ENCODE results near the gene RNF186. TPM values are rescaled to one million over a fixed set of nuclear protein-coding genes. Genes with fewer than 3 reads are reported as not detected.

The RNF186 gene
- total RNA-seq, 4 donors from 2014 or later = 2.5 to 19.0 (median 10.4) TPM

GRCh38 chr1:19846338-19846737, 31.3 kb upstream of the RNF186 start:
- H3K9me3 ChIP-seq = no peaks in the 10 kb centered on the region
- no peak overlapping the region for H3K27ac ChIP-seq
- H3K36me3 ChIP-seq = no peaks in the 10 kb centered on the region
- no peaks in the 10 kb centered on the region for H3K27me3 ChIP-seq
- H3K4me1 ChIP-seq = no peaks in the 10 kb centered on the region
- H3K4me3 ChIP-seq = no peak overlapping the region
- TF ChIP-seq POLR2A (IDR thresholded peaks at IDR 0.05) = no peak
- TF ChIP-seq, protein P1, sequence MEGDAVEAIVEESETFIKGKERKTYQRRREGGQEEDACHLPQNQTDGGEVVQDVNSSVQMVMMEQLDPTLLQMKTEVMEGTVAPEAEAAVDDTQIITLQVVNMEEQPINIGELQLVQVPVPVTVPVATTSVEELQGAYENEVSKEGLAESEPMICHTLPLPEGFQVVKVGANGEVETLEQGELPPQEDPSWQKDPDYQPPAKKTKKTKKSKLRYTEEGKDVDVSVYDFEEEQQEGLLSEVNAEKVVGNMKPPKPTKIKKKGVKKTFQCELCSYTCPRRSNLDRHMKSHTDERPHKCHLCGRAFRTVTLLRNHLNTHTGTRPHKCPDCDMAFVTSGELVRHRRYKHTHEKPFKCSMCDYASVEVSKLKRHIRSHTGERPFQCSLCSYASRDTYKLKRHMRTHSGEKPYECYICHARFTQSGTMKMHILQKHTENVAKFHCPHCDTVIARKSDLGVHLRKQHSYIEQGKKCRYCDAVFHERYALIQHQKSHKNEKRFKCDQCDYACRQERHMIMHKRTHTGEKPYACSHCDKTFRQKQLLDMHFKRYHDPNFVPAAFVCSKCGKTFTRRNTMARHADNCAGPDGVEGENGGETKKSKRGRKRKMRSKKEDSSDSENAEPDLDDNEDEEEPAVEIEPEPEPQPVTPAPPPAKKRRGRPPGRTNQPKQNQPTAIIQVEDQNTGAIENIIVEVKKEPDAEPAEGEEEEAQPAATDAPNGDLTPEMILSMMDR (IDR thresholded peaks at IDR 0.05) = no peak
- DNase-seq = no peak

DNA sequence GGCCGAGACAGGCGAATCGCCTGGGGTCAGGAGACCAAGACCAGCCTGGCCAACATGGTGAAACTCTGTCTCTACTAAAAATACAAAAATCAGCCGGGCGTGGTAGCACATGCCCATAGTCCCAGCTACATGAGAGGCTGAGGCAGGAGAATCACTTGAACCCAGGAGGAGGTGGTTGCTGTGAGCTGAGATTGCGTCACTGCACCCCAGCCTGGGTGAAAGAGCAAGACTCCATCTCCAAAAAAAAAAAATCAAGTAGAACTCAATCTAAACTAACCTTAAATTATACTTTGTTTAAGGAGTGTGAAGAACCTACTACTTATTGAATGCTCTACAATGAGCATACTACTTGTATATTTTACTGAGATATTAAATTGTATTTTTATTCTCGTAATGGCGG, 30.5 kb upstream of the RNF186 start:
- H3K27me3 ChIP-seq = no peaks in the 10 kb centered on the region
- H3K36me3 ChIP-seq = no peaks in the 10 kb centered on the region
- no peaks in the 10 kb centered on the region for H3K9me3 ChIP-seq
- H3K4me1 ChIP-seq = no peaks in the 10 kb centered on the region
- no peak overlapping the region for H3K4me3 ChIP-seq
- no peak for TF ChIP-seq POLR2A (IDR thresholded peaks at IDR 0.05)
- TF ChIP-seq, protein P1 (IDR thresholded peaks at IDR 0.05) = no peak
- no peak overlapping the region for H3K27ac ChIP-seq
- no peak for DNase-seq

DNA sequence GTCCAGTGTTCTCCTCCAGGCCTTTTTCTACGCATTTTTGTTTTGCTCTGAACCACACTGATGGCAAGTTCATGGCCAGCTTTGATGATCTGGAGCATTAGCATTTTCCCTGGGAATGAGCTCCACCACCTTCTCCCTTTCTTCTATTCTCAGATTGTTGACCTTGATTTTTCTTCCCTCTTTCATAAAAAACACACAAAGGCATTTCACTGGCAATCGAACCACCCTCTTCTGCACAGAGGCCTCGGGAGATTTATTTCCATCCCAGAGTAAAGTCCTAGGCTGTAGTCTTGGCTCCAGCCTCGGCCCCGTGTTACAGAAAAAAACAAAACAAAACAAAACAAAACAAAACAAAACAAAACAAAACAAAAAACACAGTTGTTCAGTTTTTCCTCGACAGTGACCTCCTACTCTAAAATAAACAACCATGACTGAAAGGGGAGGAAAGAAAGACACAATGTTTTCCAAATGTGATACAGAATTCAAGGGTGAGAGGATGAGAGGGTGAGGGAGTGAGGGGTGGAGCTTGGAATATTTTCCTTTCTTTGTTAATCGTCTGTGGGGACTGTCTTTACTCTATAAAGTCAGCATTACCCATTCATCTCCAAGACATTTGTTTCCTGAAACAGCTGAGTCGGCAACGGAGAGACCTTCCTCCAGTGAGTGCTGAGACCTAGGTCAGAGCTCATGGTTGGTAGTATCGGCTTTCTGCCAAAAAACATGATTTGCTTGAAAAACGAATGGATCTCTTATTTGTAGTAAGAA, 29.8 kb upstream of the RNF186 start:
- DNase-seq = no peak
- Histone ChIP-seq H3K4me3 (no peak overlapping the region), H3K4me1 (no peaks in the 10 kb centered on the region)

GRCh38 chr1:19840228-19840627, 25.1 kb upstream of the RNF186 start:
- H3K27me3 ChIP-seq = no peaks in the 10 kb centered on the region
- no peak for TF ChIP-seq POLR2A (IDR thresholded peaks at IDR 0.05)
- TF ChIP-seq, protein P1 (IDR thresholded peaks at IDR 0.05) = no peak
- H3K36me3 ChIP-seq = no peaks in the 10 kb centered on the region

More for the DNA sequence above, 29.8 kb upstream of the RNF186 start:
- Histone ChIP-seq H3K36me3 (no peaks in the 10 kb centered on the region), H3K27ac (no peak overlapping the region), H3K27me3 (no peaks in the 10 kb centered on the region), H3K9me3 (no peaks in the 10 kb centered on the region)
- TF ChIP-seq POLR2A (IDR thresholded peaks at IDR 0.05) = no peak
- TF ChIP-seq, protein P1 (IDR thresholded peaks at IDR 0.05) = no peak

GRCh38 chr1:19837866-19838265, 22.8 kb upstream of the RNF186 start:
- DNase-seq = no peak
- Histone ChIP-seq H3K4me1 (no peaks in the 10 kb centered on the region), H3K36me3 (no peaks in the 10 kb centered on the region), H3K9me3 (no peaks in the 10 kb centered on the region), H3K27ac (no peak overlapping the region), H3K4me3 (no peak overlapping the region), H3K27me3 (no peaks in the 10 kb centered on the region)
- TF ChIP-seq, protein P1 (IDR thresholded peaks at IDR 0.05) = no peak
- TF ChIP-seq POLR2A (IDR thresholded peaks at IDR 0.05) = no peak

More at GRCh38 chr1:19840228-19840627, 25.1 kb upstream of the RNF186 start:
- no peak for DNase-seq
- Histone ChIP-seq H3K4me1 (no peaks in the 10 kb centered on the region), H3K4me3 (no peak overlapping the region), H3K27ac (no peak overlapping the region), H3K9me3 (no peaks in the 10 kb centered on the region)

Data from Peyer's patch (tissue), 4 donors.